WTC11 (cell line): Measurements from ENCODE around the gene PLCG2. TPM values are rescaled to one million over a fixed set of nuclear protein-coding genes. Genes with fewer than 3 reads are reported as not detected.

ENCODE experiments used
- ATAC-seq: fragments of 200-7000 bp; cut with Tn5 transposase; 2 replicates; pipeline ENCODE4 v1.10.0; 2021; ENCODE audit warnings: mild to moderate bottlenecking, moderate library complexity
- CTCF ChIA-PET: fragments of 300-600 bp; sonication (Branson Sonifier 250); formaldehyde crosslinking; loops from one replicate; lab custom pipeline; 2021; ENCODE audit warnings: antibody characterized with exemption; lab: Charles Lee
- POLR2A ChIA-PET: fragments of 350-600 bp; sonication (Branson Sonifier 250); formaldehyde crosslinking; loops from one replicate; lab custom pipeline; 2021; ENCODE audit warnings: antibody characterized with exemption; lab: Charles Lee
- DNase-seq: peaks from one replicate; pipeline ENCODE4 v3.0.0; 2021; ENCODE audit warnings: low spot score
- H3K27ac Mint-ChIP-seq: 2 replicates; pipeline ENCODE4 v1.8.0; 2021; ENCODE audit warnings: mixed read lengths
- H3K27me3 Mint-ChIP-seq: 2 replicates; pipeline ENCODE4 v1.8.0; 2021; ENCODE audit warnings: low read depth, mild to moderate bottlenecking, moderate library complexity, mixed read lengths
- H3K36me3 Mint-ChIP-seq: 2 replicates; pipeline ENCODE4 v1.8.0; 2021; ENCODE audit warnings: mixed read lengths
- H3K4me1 Mint-ChIP-seq: 2 replicates; pipeline ENCODE4 v1.8.0; 2022; ENCODE audit warnings: mixed read lengths
- H3K4me3 Mint-ChIP-seq: 2 replicates; pipeline ENCODE4 v1.8.0; 2021; ENCODE audit warnings: mild to moderate bottlenecking, moderate library complexity, mixed read lengths
- H3K9me3 Mint-ChIP-seq: 2 replicates; pipeline ENCODE4 v1.8.0; 2021; ENCODE audit warnings: mixed read lengths
- ARID4B ChIP-seq: sonication (generic); formaldehyde crosslinking; IDR thresholded peaks from 2 replicates; pipeline ENCODE4 v1.8.0; 2023; ENCODE audit warnings: missing genetic modification reagents, mild to moderate bottlenecking, borderline replicate concordance
- ATF2 ChIP-seq: sonication (generic); formaldehyde crosslinking; IDR thresholded peaks from 2 replicates; pipeline ENCODE4 v1.8.1; 2022; ENCODE audit warnings: low read depth, missing genetic modification reagents, borderline replicate concordance
- ATF6 ChIP-seq: sonication (generic); formaldehyde crosslinking; IDR thresholded peaks from 2 replicates; pipeline ENCODE4 v1.8.1; 2023; ENCODE audit warnings: mild to moderate bottlenecking, missing genetic modification reagents
- CREM ChIP-seq: sonication (generic); formaldehyde crosslinking; IDR thresholded peaks from 2 replicates; pipeline ENCODE4 v1.8.1; 2022; ENCODE audit warnings: mild to moderate bottlenecking, missing genetic modification reagents, moderate library complexity
- ELF4 ChIP-seq: sonication (generic); formaldehyde crosslinking; IDR thresholded peaks from 2 replicates; pipeline ENCODE4 v1.8.1; 2022; ENCODE audit warnings: low read depth, mild to moderate bottlenecking, moderate library complexity, missing genetic modification reagents
- ERG ChIP-seq: fragments of 250-450 bp; sonication (Bioruptor Pico); IDR thresholded peaks from 2 replicates; pipeline ENCODE4 v1.8.0; 2021; ENCODE audit warnings: mild to moderate bottlenecking
- ETV6 ChIP-seq: sonication (generic); formaldehyde crosslinking; IDR thresholded peaks from 2 replicates; pipeline ENCODE4 v1.8.1; 2022; ENCODE audit warnings: mild to moderate bottlenecking, missing genetic modification reagents
- FOXK1 ChIP-seq: sonication (generic); formaldehyde crosslinking; IDR thresholded peaks from 2 replicates; pipeline ENCODE4 v1.8.0; 2022; ENCODE audit warnings: mild to moderate bottlenecking, moderate library complexity, missing genetic modification reagents
- HMGA2 ChIP-seq: fragments of 250-450 bp; sonication (Bioruptor Pico); IDR thresholded peaks from 2 replicates; pipeline ENCODE4 v1.4.0; 2021; ENCODE audit warnings: mild to moderate bottlenecking, moderate library complexity
- HMGXB4 ChIP-seq: sonication (generic); formaldehyde crosslinking; IDR thresholded peaks from 2 replicates; pipeline ENCODE4 v1.8.1; 2023; ENCODE audit warnings: mild to moderate bottlenecking, moderate library complexity, missing genetic modification reagents
- KAT7 ChIP-seq: sonication (generic); formaldehyde crosslinking; IDR thresholded peaks from 2 replicates; pipeline ENCODE4 v1.8.1; 2023; ENCODE audit warnings: missing genetic modification reagents, mild to moderate bottlenecking, borderline replicate concordance
- MLX ChIP-seq: sonication (generic); formaldehyde crosslinking; IDR thresholded peaks from 2 replicates; pipeline ENCODE4 v1.8.1; 2023; ENCODE audit warnings: mild to moderate bottlenecking, missing genetic modification reagents, moderate library complexity
- NR1H2 ChIP-seq: sonication (generic); formaldehyde crosslinking; IDR thresholded peaks from 2 replicates; pipeline ENCODE4 v1.9.0; 2021; ENCODE audit warnings: mild to moderate bottlenecking, moderate library complexity, missing genetic modification reagents
- TEAD1 ChIP-seq: sonication (generic); formaldehyde crosslinking; IDR thresholded peaks from 2 replicates; pipeline ENCODE4 v1.8.0; 2022; ENCODE audit warnings: mild to moderate bottlenecking, missing genetic modification reagents
- ZNF138 ChIP-seq: sonication (generic); formaldehyde crosslinking; conservative IDR thresholded peaks from 2 replicates; pipeline ENCODE4 v1.8.1; 2022; ENCODE audit warnings: mild to moderate bottlenecking, moderate library complexity, missing genetic modification reagents
- ZNF232 ChIP-seq: sonication (generic); formaldehyde crosslinking; IDR thresholded peaks from 2 replicates; pipeline ENCODE4 v1.8.0; 2022; ENCODE audit warnings: mild to moderate bottlenecking, missing genetic modification reagents
- ZNF416 ChIP-seq: fragments of 250-450 bp; sonication (Bioruptor Pico); IDR thresholded peaks from 2 replicates; pipeline ENCODE4 v1.9.0; 2021; ENCODE audit warnings: mild to moderate bottlenecking, inconsistent platforms
- ZNF425 ChIP-seq: fragments of 250-450 bp; sonication (Bioruptor Pico); conservative IDR thresholded peaks from 2 replicates; pipeline ENCODE4 v1.9.0; 2021; ENCODE audit warnings: mild to moderate bottlenecking
- ZSCAN18 ChIP-seq: fragments of 250-450 bp; sonication (Bioruptor Pico); IDR thresholded peaks from 2 replicates; pipeline ENCODE4 v2.1.2; 2022; ENCODE audit warnings: mild to moderate bottlenecking, moderate library complexity
- total RNA-seq: library from RNA; stranded (reverse); gene quantifications from 3 replicates; pipeline ENCODE4 v1.2.3, GENCODE V29; 2021

Gene PLCG2
- total RNA-seq, 1 experiment from 2014 or later, result 7.0 TPM

- CTCF ChIA-PET, result interaction anchor here (1.7 to 1.8 kb wide), 2 partner anchors 36 to 89 kb away, joined by 4 to 7 read pairs; no protein-coding TSS in a partner anchor
- peaks cover 31% of the 10 kb centered on the region for H3K27me3 Mint-ChIP-seq
- peaks cover 22% of the 10 kb centered on the region for H3K4me1 Mint-ChIP-seq
- ATAC-seq (no peak), DNase-seq (no peak)
- POLR2A ChIA-PET, result no interaction called here
- no peak overlapping the region for H3K27ac Mint-ChIP-seq
- H3K4me3 Mint-ChIP-seq, result no peak overlapping the region
- no peaks in the 10 kb centered on the region for H3K9me3 Mint-ChIP-seq
- H3K36me3 Mint-ChIP-seq, result no peaks in the 10 kb centered on the region
- TF ChIP-seq HMGA2, result no peak
- no peak for TF ChIP-seq FOXK1 (CRISPR knock-in tag)
- no peak for TF ChIP-seq MLX (CRISPR knock-in tag)
- no peak for TF ChIP-seq ELF4 (CRISPR knock-in tag)
- TF ChIP-seq ATF2 (CRISPR knock-in tag), result no peak
- no peak for TF ChIP-seq ZSCAN18 (CRISPR knock-in tag)
- TF ChIP-seq ATF6 (CRISPR knock-in tag), result no peak
- TF ChIP-seq ERG (CRISPR knock-in tag), result no peak
- TF ChIP-seq KAT7, result no peak
- no peak for TF ChIP-seq ZNF138 (CRISPR knock-in tag)
- TF ChIP-seq ZNF416 (CRISPR knock-in tag), result no peak
- no peak for TF ChIP-seq TEAD1 (CRISPR knock-in tag)
- TF ChIP-seq ETV6, result no peak
- TF ChIP-seq NR1H2, result no peak
- no peak for TF ChIP-seq CREM (CRISPR knock-in tag)
- TF ChIP-seq ZNF425 (CRISPR knock-in tag), result no peak
- no peak for TF ChIP-seq ARID4B (CRISPR knock-in tag)
- TF ChIP-seq HMGXB4 (CRISPR knock-in tag), result no peak
- TF ChIP-seq ZNF232 (CRISPR knock-in tag), result no peak
Measured at GRCh38 chr16:81785138-81785924, 6.2 kb downstream of the PLCG2 start.
